ENCODE measurements around the gene SH3D21. TPM values are rescaled to one million over a fixed set of nuclear protein-coding genes. Genes with fewer than 3 reads are reported as not detected.

Gene SH3D21
- total and polyA plus RNA-seq, 2 of the 8 experiments (the other 6 are each of a cell fraction or from before 2014, with no cell fraction given), result 3.4 to 8.6 TPM

GRCh38 chr1:36297062-36297461, 9.1 kb upstream of the SH3D21 start:
- Histone ChIP-seq H2AFZ (ENCODE audit: low read length) (no peak overlapping the region), H4K91ac (replicated peaks; ENCODE audit: insufficient read length, low read length) (no peak overlapping the region), H3K79me1 (ENCODE audit: low read depth, low read length) (no peaks in the 10 kb centered on the region), H3K36me3 (ENCODE audit: control insufficient read depth in 2 of 4, insufficient read depth in 4 of 4, low read length in 3 of 4) (peaks cover 32 to 82% (median 65%) of the 10 kb centered on the region in 4 experiments), H2AK5ac (ENCODE audit: low read depth, low read length) (no peak overlapping the region), H4K20me1 (replicated peaks in 1 of 2; ENCODE audit: control insufficient read depth in 1 of 2, insufficient read depth in 2 of 2, low read length in 2 of 2) (peaks cover 0 to 4% of the 10 kb centered on the region in 2 experiments), H3K27ac (ENCODE audit: low read depth, low read length) (no peak overlapping the region), H2BK120ac (replicated peaks; ENCODE audit: low read depth, low read length) (no peak overlapping the region), H4K5ac (ENCODE audit: insufficient read length, low read depth, low read length) (no peak overlapping the region), H3K9ac (replicated peaks in 1 of 4; ENCODE audit: extremely low read depth in 1 of 4, low read depth in 3 of 4, low read length in 3 of 4) (no peak overlapping the region), H2BK12ac (ENCODE audit: low read depth, low read length) (no peak overlapping the region), H3K23ac (ENCODE audit: insufficient read length) (no peak overlapping the region), H2BK20ac (ENCODE audit: low read length) (no peak overlapping the region), H3K79me2 (ENCODE audit: control insufficient read depth in 1 of 2, insufficient read depth in 2 of 2, low read length in 2 of 2) (no peaks in the 10 kb centered on the region; a peak in 1 of 4 replicates), H3K23me2 (ENCODE audit: low read depth, low read length) (no peaks in the 10 kb centered on the region; the same call in 1 of the 2 replicates), H2BK5ac (ENCODE audit: low read depth, low read length) (no peak overlapping the region), H3K27me3 (replicated peaks in 1 of 4; ENCODE audit: control insufficient read depth in 3 of 4, extremely low read depth in 1 of 4, insufficient read depth in 3 of 4, low read length in 3 of 4) (no peaks in the 10 kb centered on the region), H3K4me1 (replicated peaks in 1 of 4; ENCODE audit: control insufficient read depth in 3 of 4, insufficient read depth in 4 of 4, low read length in 3 of 4) (no peaks in the 10 kb centered on the region), H3K14ac (ENCODE audit: insufficient read length) (no peak overlapping the region), H3K4me3 (ENCODE audit: extremely low read depth in 1 of 4, insufficient read depth in 2 of 4, low read depth in 3 of 4, low read length in 4 of 4) (no peak overlapping the region), H3K4ac (replicated peaks; ENCODE audit: insufficient read length, low read depth, low read length) (no peak overlapping the region), H2BK15ac (ENCODE audit: low read length) (no peak overlapping the region), H3K9me3 (ENCODE audit: insufficient read depth in 2 of 2, low read depth in 1 of 2, low read length in 1 of 2) (no peaks in the 10 kb centered on the region), H3K18ac (ENCODE audit: extremely low read depth, low read length) (no peak overlapping the region), H4K8ac (ENCODE audit: extremely low read depth, insufficient read depth, low read length) (no peak overlapping the region), H3K56ac (replicated peaks; ENCODE audit: insufficient read length, low read depth, low read length) (no peak overlapping the region), H3K4me2 (ENCODE audit: insufficient read depth in 1 of 2, low read depth in 2 of 2, low read length in 2 of 2) (no peak overlapping the region)
- 97% methylated on average over 2 of the region's 2 CpGs; no CpG with 5 or more reads in 1 of the 2 experiments for WGBS, 2 experiments (ENCODE audit: extremely low coverage in 1 of 2, insufficient coverage in 1 of 2, insufficient read length in 1 of 2, insufficient replicate concordance in 2 of 2, low coverage in 1 of 2, low lambda C conversion rate in 2 of 2, missing lambda C conversion rate in 1 of 2)
- ChIA-PET POLR2A (ENCODE audit: partially characterized antibody) (interaction anchor here (1.0 to 1.2 kb wide), 2 partner anchors 9 to 145 kb away, joined by 3 to 4 read pairs; partner anchors contain the start of gene SH3D21), CTCF (ENCODE audit: partially characterized antibody) (interaction anchor here (10.4 kb wide), 1 partner anchor 10 kb away, joined by 68 read pairs; no protein-coding TSS in a partner anchor)
- DNase-seq (ENCODE audit: low read depth in 1 of 2, low spot score in 2 of 2) (no peak), FAIRE-seq (no peak)
- TF ChIP-seq SIRT6 (IDR thresholded peaks at IDR 0.05; ENCODE audit: low read length) (no peak), BACH1 (IDR thresholded peaks at IDR 0.05; ENCODE audit: low read length) (no peak), POLR2A (IDR thresholded peaks at IDR 0.05; ENCODE audit: control extremely low read depth in 1 of 2, low read depth in 2 of 2, low read length in 2 of 2) (no peak), KDM5A (IDR thresholded peaks at IDR 0.05; ENCODE audit: low read length) (no peak), SUZ12 (IDR thresholded peaks at IDR 0.05; ENCODE audit: low read length) (no peak), NRF1 (IDR thresholded peaks at IDR 0.05; ENCODE audit: low read depth, low read length) (no peak), POLR2AphosphoS5 (IDR thresholded peaks at IDR 0.05; ENCODE audit: low read depth, low read length) (no peak), CREB1 (IDR thresholded peaks at IDR 0.05) (no peak), KDM1A (IDR thresholded peaks at IDR 0.05; ENCODE audit: borderline replicate concordance, low read length) (no peak), GTF2F1 (IDR thresholded peaks at IDR 0.05; ENCODE audit: borderline replicate concordance, low read depth, low read length) (no peak), GABPA (IDR thresholded peaks at IDR 0.05; ENCODE audit: borderline replicate concordance, insufficient read depth, low read length) (no peak), CTBP2 (IDR thresholded peaks at IDR 0.05; ENCODE audit: borderline replicate concordance, insufficient read depth, insufficient read length, low read length) (no peak)
- TF ChIP-seq, protein P1, sequence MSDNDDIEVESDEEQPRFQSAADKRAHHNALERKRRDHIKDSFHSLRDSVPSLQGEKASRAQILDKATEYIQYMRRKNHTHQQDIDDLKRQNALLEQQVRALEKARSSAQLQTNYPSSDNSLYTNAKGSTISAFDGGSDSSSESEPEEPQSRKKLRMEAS (IDR thresholded peaks at IDR 0.05), result no peak
- TF ChIP-seq, protein P2, sequence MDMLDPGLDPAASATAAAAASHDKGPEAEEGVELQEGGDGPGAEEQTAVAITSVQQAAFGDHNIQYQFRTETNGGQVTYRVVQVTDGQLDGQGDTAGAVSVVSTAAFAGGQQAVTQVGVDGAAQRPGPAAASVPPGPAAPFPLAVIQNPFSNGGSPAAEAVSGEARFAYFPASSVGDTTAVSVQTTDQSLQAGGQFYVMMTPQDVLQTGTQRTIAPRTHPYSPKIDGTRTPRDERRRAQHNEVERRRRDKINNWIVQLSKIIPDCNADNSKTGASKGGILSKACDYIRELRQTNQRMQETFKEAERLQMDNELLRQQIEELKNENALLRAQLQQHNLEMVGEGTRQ (IDR thresholded peaks at IDR 0.05; ENCODE audit: low read length), result no peak
